ENCODE measurements around the gene FXYD6. TPM values are rescaled to one million over a fixed set of nuclear protein-coding genes. Genes with fewer than 3 reads are reported as not detected.

Gene FXYD6
- total and polyA plus RNA-seq, 9 donors = 119 to 445 (median 264) TPM

DNA sequence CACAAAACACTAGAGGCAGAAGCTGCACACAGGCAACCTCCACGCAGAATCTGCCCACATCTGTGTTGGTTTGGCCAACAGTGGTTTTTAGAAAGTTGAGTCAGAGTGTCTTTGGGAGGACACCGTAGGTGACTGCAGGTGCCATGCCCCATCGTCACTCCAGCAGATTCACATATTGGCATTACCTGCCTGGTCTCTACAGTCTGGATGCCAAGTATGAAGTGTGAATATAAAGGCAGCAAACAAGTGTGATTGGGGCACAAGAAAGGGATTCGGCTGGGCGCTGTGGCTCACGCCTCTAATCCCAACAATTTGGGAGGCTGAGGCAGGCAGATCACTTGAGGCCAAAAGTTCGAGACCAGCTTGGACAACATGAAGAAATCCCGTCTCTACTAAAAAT, 40.9 kb downstream of the FXYD6 start:
- WGBS, 3 donors = 93 to 97% (median 97%) methylated on average over 8 of the region's 8 CpGs
- H3K27ac ChIP-seq = no peak overlapping the region

GRCh38 chr11:117834838-117835443, 41.5 kb downstream of the FXYD6 start:
- peak in 1 of 5 donors; percentile 30 for DNase-seq

More for the DNA sequence above, 40.9 kb downstream of the FXYD6 start:
- H3K36me3 ChIP-seq = no peaks in the 10 kb centered on the region
- intact Hi-C loops (cut with DNase I) = no loop called here
- H3K9me3 ChIP-seq = no peaks in the 10 kb centered on the region
- H3K4me1 ChIP-seq (ENCODE audit: insufficient read depth) = peaks cover 11% of the 10 kb centered on the region
- DNase-seq = no peak
- H3K27me3 ChIP-seq = no peaks in the 10 kb centered on the region
- H3K4me3 ChIP-seq = no peak overlapping the region
- no peak for TF ChIP-seq EP300 (IDR thresholded peaks at IDR 0.05)
- TF ChIP-seq, protein P1, sequence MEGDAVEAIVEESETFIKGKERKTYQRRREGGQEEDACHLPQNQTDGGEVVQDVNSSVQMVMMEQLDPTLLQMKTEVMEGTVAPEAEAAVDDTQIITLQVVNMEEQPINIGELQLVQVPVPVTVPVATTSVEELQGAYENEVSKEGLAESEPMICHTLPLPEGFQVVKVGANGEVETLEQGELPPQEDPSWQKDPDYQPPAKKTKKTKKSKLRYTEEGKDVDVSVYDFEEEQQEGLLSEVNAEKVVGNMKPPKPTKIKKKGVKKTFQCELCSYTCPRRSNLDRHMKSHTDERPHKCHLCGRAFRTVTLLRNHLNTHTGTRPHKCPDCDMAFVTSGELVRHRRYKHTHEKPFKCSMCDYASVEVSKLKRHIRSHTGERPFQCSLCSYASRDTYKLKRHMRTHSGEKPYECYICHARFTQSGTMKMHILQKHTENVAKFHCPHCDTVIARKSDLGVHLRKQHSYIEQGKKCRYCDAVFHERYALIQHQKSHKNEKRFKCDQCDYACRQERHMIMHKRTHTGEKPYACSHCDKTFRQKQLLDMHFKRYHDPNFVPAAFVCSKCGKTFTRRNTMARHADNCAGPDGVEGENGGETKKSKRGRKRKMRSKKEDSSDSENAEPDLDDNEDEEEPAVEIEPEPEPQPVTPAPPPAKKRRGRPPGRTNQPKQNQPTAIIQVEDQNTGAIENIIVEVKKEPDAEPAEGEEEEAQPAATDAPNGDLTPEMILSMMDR (IDR thresholded peaks at IDR 0.05) = no peak
- TF ChIP-seq POLR2A (IDR thresholded peaks at IDR 0.05) = no peak

DNA sequence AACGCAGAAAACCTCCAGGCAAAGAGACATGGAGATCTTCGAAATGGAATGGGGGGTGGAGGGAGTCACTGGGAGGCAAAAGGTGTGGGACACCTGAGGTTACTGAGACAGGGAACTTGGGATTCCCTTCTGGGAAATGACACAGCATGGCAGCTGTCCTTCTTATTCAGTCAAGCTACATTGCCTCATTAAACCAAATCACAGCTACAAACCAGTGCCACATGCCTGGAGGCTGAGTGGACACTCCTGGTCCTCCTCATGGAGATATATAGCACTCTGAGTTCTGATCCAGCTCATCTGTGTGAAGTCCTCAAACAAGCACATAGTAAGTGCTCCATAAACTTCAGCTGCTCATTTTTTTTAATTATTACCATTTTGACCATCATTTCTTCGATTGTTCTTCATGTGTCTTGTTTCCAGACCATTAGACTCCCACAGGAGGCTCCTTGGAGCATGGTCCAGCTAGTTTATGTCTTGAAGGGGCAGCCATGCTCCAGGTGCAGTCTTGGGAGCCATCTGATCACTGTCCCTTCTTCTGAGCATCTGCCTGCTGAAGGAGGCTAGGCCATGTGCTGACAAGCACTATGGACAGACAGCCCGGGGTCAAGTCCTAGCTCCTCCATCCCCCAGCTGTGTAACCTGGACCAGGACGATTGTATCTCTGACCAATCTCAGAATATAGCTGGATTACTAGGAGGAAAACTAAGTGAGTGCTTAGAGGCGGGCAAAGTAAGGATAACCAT, 42.2 kb downstream of the FXYD6 start:
- Histone ChIP-seq H3K4me1 (ENCODE audit: insufficient read depth) (peaks cover 11% of the 10 kb centered on the region), H3K27ac (no peak overlapping the region), H3K9me3 (no peaks in the 10 kb centered on the region), H3K36me3 (no peaks in the 10 kb centered on the region), H3K27me3 (no peaks in the 10 kb centered on the region), H3K4me3 (no peak overlapping the region)
- peak in 1 of 5 donors; percentile 10 for DNase-seq
- 73 to 85% (median 83%) methylated on average over 6 of the region's 6 CpGs for WGBS, 3 donors
- TF ChIP-seq EP300 (IDR thresholded peaks at IDR 0.05) (no peak), POLR2A (IDR thresholded peaks at IDR 0.05) (no peak)
- TF ChIP-seq, protein P1 (IDR thresholded peaks at IDR 0.05) = no peak
- intact Hi-C loops (cut with DNase I) = no loop called here

More at GRCh38 chr11:117834838-117835443, 41.5 kb downstream of the FXYD6 start:
- H3K4me1 ChIP-seq (ENCODE audit: insufficient read depth) = peaks cover 11% of the 10 kb centered on the region
- H3K27me3 ChIP-seq = no peaks in the 10 kb centered on the region
- no peaks in the 10 kb centered on the region for H3K36me3 ChIP-seq
- TF ChIP-seq EP300 (IDR thresholded peaks at IDR 0.05) (no peak), POLR2A (IDR thresholded peaks at IDR 0.05) (no peak)
- TF ChIP-seq, protein P1 (IDR thresholded peaks at IDR 0.05) = no peak
- intact Hi-C loops (cut with DNase I) = no loop called here
- no peaks in the 10 kb centered on the region for H3K9me3 ChIP-seq
- no peak overlapping the region for H3K4me3 ChIP-seq
- 93 to 95% (median 95%) methylated on average over 17 of the region's 17 CpGs for WGBS, 3 donors
- no peak overlapping the region for H3K27ac ChIP-seq

DNA sequence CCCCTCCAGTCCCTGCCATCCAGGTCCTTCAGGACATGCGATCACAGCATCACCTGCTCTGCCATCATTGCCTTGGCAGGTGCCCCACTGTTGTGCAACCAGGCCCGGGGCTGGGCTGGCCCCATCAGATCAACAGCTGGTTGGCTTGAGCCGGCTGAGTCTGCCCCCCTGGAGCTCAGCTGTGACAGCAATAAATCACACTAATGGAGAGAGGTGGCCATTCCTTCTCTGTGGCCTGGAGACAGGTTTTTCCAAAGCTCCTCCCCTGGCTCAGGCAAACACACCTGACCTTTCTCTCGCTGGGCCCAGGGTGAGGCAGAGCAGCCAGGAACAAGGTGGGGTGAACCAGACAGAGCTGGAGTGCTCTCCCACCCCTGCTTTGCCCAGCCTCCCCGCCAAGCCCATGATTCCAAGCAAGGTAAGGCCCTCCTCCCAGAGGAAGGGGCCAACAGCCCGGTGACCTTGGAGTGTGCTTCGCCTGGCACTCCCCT, 43.0 kb downstream of the FXYD6 start:
- intact Hi-C loops (cut with DNase I) = no loop called here
- WGBS, 3 donors = 19 to 35% (median 22%) methylated on average over 7 of the region's 7 CpGs
- Histone ChIP-seq H3K4me3 (no peak overlapping the region), H3K9me3 (no peaks in the 10 kb centered on the region), H3K27me3 (no peaks in the 10 kb centered on the region), H3K4me1 (ENCODE audit: insufficient read depth) (peaks cover 11% of the 10 kb centered on the region), H3K36me3 (no peaks in the 10 kb centered on the region), H3K27ac (peak overlapping the region in 1 of 2 donors; percentile 8)
- peak; percentile 56 to 80 (median 62) for DNase-seq
- no peak for TF ChIP-seq POLR2A (IDR thresholded peaks at IDR 0.05)

- intact Hi-C loops (cut with DNase I) = no loop called here
- no peaks in the 10 kb centered on the region for H3K36me3 ChIP-seq
- 90 to 91% (median 90%) methylated on average over 8 of the region's 8 CpGs for WGBS, 3 donors
- H3K27me3 ChIP-seq = no peaks in the 10 kb centered on the region
- H3K27ac ChIP-seq = no peak overlapping the region
- no peaks in the 10 kb centered on the region for H3K9me3 ChIP-seq
- TF ChIP-seq POLR2A (IDR thresholded peaks at IDR 0.05) (no peak), EP300 (IDR thresholded peaks at IDR 0.05) (no peak)
- TF ChIP-seq, protein P1 (IDR thresholded peaks at IDR 0.05) = no peak
- peak in 2 of 5 donors; percentile 9 to 15 for DNase-seq
- no peak overlapping the region for H3K4me3 ChIP-seq
- peaks cover 11% of the 10 kb centered on the region for H3K4me1 ChIP-seq (ENCODE audit: insufficient read depth)
Observed at GRCh38 chr11:117832511-117832910, 43.9 kb downstream of the FXYD6 start.
